ENCODE data around the gene CLBA1.

GRCh38 chr14:104937161-104937560 is 48.4 kb upstream of the CLBA1 start:
- TF ChIP-seq, protein P1, sequence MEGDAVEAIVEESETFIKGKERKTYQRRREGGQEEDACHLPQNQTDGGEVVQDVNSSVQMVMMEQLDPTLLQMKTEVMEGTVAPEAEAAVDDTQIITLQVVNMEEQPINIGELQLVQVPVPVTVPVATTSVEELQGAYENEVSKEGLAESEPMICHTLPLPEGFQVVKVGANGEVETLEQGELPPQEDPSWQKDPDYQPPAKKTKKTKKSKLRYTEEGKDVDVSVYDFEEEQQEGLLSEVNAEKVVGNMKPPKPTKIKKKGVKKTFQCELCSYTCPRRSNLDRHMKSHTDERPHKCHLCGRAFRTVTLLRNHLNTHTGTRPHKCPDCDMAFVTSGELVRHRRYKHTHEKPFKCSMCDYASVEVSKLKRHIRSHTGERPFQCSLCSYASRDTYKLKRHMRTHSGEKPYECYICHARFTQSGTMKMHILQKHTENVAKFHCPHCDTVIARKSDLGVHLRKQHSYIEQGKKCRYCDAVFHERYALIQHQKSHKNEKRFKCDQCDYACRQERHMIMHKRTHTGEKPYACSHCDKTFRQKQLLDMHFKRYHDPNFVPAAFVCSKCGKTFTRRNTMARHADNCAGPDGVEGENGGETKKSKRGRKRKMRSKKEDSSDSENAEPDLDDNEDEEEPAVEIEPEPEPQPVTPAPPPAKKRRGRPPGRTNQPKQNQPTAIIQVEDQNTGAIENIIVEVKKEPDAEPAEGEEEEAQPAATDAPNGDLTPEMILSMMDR (conservative IDR thresholded peaks at IDR 0.05; ENCODE audit: low read depth, low read length) = no peak
- TF ChIP-seq EZH2 (IDR thresholded peaks at IDR 0.05; ENCODE audit: low read length, unreplicated experiment) = no peak

Data from PC-3 (cell line).